Hepatic stellate cell (primary cell): ENCODE data around the gene CHRNA4.

Experiments
- DNase-seq: peaks from one replicate; pipeline ENCODE4 v3.0.0; 2011; ENCODE audit warnings: low spot score

CHRNA4 gene

DNA sequence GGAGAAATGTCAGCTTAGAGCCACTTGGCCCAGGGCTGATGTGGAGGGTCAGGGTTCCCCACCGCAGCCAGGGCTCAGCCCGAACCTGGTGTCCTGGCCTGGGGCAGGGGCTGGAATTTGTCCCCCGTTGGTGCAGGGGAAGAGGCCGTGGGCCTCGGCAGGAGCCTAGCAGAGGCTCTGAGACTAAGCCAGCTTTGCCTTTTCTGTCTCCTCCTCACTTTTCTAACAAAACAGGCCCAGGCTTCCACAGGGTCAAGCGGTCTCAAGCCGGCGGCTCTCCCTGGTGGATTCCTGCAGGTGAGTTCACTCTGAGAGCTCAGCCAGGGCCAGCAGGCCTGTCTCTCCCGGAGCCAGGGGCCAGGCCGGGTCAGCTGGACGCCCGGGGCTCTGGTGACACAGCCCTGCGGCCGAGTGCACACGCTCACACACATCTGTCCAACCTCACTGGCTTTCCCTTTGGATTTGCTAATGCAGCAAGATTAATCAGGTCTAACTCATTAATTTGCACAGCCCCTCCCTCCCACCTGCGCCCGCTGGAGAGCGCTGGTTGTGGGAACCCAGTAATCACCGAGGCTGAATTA, 2.9 kb upstream of the CHRNA4 start:
- DNase-seq, result no peak

DNA sequence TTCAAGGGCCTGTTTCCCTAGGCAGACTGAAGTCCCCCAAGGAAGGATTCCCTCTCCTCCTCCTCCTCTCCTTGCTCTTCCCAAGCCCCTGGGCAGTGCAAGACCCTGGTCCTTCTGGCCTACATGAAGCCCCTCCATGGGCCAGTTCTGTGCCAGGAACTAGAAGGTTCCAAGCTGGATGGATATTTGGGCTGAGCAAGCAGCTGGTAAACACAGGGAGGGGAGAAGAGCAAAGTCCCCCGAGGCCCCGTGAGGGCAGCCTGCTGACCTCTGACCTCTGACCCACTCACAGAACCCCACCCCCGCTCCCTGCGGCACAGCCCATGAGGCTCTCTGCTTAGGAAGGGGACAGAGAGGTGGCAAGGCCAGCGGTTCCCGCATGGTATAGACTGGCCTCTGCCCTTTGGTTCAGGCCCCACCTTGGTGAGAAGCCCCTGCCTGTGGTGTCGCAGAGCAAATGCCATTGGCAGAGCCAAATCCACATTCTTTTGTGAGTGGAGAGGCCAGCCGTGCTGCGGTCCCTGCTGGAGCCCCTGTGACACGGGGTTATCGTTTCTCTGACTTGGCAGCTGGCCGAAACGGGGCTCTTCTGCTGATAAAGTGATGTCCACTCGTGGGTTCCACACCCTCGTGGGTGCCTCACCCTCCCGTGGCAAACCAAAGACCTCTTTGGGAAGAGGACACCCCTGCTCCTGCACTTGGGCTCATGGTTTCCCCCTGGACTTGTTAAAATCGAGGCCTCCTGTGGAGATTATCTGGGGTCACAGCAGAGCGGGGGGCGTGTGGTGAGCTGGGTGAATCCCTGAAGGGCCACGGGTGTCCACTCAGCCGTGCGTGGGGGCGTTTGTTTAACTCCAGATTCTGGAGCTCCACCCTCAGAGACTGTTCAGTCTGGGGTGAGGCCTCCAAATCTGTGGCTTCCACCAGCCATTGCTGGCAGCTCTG, 2.1 kb upstream of the CHRNA4 start:
- no peak for DNase-seq

DNA sequence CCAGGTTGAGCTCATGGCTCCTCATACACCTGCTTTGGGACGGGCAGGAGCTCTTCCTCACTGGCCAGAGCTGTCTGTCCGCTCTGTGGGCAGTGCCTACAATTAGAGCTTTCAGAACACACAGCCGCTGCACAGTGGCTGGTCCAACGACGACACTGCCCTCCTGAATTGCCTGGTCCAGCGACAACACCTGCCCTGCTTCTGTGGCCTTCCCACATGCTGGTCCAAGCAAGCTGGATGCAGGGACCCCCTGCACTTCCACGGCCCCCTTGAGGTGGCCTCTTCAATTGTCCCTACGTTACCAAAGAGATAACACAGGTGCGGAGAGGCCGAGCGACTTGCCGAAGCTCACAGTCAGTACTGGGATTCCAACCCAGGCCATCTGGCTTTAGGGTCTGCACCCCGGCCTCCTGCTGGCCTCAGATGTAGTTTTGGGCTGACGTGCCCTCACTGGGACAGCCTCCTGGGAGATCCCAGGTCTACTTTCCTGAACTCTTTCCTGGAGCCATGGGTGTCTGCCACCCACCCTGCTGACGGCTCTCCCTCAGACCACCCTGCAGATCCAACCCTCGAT, 1.4 kb upstream of the CHRNA4 start:
- no peak for DNase-seq

DNA sequence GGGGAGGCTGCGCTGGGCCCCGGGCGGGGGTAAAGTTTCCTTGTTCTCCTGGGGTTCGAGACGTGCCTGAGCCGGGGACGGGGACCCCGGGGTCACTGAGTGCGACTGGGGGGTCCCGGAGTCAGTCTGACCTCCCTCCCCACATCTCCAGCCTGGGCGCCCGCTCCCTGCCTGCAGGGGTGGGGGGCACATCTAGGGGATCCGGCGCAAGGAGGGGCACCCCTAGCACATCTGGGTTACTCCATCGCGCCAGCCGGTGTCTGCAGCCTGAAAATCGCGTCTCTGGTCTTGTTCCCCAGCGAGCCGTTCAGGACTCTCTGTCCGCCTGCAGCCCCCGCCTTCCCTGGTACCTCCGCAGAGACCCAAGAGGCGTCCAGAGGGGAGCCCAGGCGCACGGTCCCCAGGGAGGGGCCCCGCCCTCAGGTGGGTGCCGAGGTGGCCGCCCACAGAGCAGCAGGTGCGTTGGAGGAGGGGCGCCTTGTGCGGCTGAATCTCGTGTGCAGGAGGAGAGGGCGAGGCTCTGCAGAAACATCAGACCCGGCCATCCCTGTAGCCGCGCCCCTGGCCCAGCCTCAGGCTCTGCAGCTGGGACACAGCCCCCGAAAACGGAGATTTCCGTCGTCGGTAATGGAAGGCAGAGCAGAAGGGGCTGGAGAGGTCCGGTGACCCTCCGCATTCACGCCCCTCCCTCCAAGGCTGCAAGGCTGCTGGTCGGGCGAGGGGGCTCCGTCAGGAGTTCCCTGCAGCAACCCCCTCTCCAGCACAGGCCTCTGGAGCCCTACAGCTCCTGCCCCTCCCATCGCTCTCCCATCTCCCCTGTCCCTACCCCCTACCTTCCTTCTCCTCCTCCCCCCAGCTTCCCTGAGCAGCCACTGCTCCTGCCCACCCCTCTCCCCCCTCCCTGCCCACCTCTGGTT, 628 bp upstream of the CHRNA4 start:
- no peak for DNase-seq

DNA sequence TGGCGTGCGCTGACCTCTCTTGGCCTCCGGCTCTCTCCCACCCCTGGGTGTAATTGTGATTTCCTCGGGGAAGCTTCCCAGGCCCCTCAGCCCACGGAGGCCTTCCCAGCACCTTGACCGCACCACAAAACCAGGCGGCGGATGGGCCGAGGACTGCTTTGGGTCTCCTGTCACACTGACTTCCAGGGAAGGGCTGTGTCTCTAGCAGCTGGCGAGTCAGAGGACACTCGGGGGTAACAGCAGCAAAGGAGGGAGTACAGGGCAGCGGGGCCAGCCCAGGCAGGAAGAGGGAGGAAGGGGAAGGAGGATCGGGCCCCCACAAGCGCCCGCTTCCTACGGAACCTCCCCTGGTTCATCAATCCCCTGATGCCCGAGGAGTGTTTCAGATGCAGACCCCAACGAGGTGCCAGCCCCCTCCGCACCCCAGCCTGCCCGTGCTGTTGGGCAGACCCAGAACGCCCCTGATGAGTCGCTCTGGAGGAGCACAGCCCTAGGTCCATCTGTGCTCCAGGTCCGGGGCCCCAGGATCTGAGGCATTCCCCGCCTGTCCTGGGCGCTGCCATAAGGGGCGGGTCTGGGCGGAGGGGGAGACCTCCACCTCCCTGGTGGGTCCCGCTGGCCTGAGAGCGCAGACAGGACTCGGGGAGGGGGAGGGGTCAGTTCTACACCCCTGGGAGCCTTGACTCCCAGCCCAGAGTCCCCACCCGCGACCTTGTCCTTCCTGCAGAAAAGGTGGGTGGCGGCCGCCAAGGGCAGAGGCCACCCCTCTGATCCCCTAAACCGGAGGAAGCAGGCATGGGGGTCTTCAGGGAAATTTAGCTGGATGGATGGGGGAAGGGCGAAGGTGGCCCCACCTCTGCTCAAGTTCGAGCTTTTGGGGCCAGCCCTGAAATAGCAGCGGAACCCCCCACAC, 956 bp downstream of the CHRNA4 start:
- DNase-seq, result no peak

DNA sequence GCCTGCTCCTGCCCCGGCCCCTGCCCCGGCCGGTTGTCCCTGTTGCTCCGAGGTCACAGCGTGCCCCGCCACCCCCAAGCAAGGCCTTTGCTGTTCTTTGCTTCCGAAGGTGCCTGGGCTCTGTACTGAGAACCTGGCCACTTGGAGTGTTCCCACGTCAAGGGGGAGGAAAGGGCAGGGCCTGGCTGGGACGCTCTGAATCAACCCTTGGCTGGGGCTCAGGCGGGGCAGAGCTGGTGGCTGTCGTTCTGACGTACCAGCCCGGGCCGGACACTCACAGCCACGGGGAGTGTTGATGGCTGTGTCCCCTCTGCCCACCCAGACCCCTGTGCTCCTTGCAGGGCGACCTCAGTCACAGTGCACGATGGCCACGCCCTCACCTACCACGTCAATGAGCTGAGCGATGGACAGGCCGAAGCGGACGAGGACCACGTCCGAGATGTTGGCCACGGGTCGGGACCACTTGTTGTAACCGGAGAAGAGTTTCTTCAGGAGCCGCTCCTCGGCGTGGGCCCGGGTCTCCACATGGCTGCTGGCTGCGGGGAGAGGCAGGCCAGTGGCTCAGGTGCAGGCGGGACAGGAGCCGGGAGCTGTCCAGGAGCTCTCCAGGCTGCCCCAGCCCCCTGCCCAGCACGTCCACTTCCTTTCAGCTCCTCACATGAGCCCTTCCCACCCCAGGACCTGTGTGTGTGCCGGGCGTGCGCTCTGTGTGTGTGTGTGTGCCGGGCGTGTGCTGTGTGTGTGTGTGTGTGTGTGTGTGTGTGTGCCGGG, 1.8 kb downstream of the CHRNA4 start:
- DNase-seq, result no peak

DNA sequence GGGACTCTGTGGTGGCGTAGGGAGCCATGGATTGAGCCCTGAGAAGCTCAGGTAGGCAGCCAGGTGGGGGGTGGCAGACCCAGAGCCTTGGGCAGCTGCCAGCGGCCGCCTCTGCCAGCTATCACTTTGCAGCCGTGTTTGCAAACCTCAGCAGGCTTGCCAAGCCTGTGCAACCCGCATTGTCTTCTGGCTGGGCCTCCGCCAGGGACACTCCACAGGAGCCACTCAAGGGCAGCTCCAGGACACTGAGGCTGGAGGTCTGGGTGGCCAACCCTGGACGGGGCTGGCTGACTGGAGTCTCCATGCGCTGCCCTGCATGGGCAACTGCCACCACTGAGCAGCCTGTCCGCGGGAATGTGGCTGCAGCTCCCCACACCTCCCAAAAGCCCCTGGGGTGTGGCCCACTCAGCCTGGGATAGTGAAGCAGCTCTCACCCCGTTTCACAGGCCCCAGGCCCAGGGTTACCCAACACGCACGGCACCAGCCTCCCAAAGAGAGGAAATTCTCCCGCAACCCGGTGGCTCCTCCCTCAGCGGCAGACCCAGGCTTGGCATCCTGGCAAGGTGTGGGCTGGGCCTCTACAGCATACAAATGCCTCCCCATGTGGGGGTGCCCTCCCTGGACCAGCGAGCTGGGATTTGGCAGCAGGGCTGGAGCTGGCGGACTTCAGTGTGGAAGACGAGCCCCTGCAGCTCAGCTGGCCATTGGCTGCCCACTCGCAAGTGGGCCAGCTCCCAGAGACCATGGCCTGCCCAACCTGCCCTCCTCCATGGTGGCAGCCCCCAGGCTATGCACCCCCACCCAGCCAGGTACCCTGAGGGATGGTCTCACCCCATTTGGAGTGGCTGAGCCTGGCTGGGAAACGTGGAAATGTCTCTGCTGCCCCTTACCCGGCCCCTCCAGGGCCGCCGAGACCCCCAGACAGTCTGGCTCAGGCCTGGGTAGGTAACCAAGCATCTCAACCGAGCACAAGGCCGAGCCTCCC, 2.9 kb downstream of the CHRNA4 start:
- DNase-seq, result no peak

DNA sequence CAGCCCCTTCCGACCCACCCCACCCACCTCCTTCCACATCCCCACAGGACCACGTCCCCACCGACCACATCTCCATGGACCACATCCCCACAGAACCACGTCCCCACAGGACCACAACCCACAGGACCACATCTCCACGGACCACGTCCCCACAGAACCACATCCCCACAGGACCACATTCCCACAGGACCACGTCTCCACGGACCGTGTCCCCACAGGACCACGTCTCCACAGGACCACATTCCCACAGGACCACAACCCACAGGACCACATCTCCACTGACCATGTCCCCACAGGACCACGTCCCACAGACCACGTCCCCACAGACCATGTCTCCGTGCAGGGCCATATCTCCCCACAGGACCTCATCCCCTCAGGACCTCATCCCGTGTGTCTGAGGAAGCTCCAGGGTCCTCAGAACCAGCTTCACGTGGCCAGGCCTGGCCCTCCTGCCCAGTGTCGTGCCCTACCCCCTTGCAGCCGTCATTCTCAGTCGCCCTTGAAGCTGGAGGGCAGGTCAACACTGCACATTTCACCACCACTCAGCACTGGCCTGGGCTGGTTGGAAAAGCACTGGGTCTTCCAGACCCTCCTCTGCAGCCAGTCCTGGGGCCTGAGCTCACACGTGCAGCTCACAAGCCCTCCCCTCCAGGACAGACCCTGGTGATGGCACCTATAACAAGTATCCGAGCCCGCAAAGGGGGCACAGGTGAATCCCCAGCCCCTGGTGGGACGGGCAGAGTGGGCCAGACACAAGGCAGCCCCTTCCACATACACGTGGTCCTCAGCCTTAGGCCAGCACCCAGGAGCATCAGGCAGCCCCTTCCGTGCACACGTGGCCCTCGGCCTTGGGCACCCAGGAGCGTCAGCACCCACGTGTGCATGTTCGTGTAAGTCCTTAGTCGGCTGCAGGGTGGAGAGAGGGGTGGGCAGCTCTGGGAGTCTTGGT, 3.9 kb downstream of the CHRNA4 start:
- no peak for DNase-seq

DNA sequence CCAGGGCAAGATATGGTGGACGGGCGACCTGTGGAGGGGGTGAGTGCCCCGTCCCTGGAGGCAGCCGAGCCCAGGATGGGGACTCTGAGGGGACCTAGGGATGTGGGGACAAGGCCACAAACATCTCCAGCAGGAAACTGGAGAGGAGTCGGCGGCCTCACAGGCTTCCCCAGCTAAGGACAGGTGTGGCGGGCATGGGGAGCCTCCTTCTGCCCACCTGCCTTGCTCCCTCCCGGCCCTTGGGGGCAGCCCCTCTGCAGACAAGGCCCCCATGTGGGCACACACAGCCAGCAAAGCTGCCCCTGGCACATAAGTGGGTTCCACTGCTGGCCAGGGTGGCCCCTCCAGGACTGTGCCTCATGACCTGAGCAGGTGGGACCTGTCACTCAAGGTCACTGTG, 4.6 kb downstream of the CHRNA4 start:
- no peak for DNase-seq

DNA sequence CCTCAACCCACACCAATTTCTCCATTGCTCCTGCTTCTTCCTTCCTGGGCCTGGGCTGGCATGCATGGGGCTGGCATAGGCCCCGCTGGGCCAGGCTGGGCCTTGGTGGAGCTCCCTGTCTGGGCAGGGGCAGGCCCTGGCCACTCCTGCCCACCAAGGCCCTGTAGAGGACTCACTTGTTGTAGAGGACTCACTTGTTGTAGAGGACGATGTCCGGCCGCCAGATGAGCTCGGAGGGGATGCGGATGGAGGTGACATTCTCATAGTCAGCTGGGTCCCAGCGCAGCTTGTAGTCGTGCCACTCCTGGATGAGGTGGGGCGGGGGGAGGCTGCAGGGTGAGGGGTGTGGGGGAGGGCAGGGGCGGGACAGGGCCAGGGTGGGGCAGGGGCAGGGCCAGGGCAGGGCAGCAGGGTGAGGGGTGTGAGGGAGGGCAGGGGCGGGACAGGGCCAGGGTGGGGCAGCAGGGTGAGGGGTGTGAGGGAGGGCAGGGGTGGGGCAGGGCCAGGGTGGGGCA, 5.3 kb downstream of the CHRNA4 start:
- no peak for DNase-seq

DNA sequence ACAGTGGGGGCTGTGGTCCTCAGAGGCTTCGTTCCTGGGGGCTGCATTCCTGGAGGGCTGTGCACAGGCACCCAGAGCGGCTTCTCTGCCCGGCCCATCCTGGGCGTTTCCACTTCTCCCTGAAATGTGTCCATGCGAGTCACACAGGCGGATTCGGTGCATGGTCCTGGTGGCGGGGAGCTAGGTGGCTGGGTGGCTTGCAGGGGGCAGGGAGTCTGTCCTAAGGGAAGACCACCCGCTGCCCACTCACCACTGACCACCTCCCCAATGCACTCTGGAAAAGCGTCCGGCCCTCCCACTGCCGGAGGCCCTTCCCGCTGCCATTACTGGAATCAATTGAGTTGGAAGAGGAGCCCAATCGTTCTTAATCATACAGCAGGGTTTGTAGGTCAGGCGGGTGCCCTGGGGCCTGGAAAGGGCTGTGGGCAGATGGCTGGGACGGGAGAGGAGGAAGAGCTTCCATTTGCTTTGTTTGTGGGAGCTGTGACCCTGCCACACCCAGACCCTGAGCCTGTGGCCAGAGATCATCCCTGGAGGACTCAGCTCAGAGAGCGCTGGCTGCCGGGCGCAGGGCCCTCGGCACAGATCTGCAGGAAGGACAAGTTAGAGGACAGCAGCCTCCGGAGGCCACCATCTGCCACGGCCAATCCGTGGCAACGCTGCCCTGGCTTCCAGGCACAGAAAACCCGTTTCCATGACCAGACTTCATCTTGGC, 6.4 kb downstream of the CHRNA4 start:
- no peak for DNase-seq

DNA sequence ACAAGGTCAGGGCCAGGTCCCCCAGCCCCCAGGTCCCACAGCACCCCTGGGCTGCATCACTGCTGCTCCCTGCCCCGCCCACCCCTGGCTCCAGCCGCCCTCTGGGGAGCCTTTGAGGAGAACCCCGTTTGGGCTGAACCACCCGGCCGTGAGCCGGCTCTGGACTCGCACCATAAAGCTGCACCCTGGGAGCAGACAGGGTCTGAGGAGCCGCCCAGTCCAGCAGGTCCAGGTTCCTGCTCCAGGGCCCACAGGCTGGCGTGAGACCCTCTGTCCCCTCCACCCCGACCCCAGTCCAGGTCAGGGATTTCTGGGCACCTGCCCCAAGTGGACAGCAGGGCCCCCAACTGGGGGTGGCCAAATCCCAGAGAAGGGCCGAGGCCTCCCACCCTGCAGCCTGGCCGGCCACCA, 8.3 kb downstream of the CHRNA4 start:
- DNase-seq, result no peak

DNA sequence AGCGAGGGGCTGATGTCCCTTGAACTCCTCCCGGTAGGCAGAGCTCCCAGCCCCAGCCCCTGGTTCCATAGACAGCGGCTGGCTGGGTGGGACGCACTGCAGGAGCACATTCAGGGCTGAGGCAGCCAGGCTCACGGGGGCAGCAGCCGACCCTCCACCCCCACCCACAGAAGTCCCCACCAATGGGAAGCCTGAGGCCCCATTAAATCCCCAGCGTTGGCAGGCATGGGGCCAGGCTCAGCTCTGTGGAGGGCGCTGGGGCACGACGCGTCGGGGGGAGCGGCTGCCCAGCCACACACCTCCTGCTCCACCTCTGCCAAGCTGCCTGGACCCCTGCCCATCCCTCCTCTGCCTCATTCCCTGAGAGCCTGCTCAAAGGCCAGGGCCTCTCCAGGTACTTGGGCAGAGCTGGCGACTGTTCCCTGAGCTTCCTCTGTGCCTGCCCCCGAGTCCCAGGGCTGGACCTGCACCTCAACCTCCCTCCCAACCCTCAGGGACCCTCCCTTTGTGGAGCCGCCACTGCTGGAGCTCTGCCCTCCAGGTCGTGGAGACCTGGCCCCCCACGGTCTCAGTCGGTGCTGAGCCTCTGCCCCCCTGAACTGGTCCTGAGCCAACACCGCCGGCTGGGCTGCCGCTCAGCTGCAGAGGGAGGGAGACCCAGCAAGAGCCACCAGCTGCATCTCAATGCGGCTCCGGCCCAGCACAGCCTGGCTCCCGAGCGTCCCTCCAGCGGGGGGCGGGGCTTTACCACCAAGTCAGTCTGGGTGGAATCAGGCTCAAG, 9.1 kb downstream of the CHRNA4 start:
- no peak for DNase-seq

DNA sequence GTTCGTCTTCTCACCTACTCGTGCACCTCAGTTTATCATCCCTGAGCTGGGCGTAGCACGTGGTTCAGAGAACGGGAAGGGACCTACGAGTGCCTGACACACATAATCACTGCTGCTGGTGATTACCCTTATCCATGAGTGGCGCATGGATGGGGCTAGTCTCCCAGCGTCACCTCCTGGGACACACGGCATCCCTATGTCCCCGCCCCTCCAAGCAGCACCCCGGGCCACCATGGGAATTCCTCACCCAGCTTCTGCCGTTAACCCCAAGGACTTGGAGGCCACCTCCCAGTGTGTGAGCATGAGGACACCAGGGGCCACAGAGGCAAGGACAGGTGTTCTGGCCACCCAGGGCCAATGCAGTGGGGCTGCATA, 9.8 kb downstream of the CHRNA4 start:
- no peak for DNase-seq

DNA sequence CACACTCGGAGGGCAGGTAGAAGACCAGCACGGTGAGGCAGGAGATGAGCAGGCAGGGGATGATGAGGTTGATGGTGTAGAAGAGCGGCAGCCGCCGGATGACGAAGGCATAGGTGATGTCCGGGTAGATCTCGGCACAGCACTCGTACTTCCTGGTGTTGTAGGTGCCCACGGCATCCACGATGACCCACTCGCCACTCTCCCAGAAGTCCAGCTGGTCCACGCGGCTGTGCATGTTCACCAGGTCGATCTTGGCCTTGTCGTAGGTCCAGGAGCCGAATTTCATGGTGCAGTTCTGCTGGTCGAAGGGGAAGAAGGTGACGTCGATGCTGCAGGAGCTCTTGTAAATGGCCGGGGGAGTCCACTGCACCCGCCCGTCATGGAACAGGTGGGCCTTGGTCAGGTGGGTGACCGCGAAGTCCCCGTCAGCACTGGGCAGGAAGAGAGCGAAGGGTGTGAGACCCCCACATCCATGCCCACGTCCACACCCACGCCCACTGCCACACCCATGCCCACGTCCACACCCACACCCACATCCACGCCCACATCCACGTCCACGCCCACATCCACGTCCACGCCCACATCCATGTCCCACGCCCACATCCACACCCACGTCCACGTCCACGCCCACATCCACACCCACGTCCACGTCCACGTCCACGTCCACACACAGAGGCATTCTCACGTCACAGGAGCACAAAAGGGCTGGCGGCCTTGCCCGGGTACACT, 10.4 kb downstream of the CHRNA4 start:
- no peak for DNase-seq

DNA sequence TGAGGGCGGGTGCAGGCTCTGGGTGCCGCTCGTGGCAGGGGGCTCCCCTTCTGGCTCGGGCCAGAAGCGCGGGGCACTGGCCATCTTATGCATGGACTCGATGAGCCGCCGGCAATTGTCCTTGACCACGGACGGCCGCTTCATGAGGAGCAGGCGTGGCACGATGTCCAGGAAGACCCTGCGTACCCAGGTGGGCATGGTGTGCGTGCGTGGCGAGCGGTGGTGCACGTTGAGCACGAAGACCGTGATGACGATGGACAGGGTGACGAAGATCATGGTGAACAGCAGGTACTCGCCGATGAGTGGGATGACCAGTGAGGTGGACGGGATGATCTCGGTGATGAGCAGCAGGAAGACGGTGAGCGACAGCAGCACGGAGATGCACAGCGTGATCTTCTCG, 11.0 kb downstream of the CHRNA4 start:
- DNase-seq, result no peak
